SH-SY5Y (cell line): Measurements from ENCODE around the gene MTG1.

Source experiments
- GATA2 ChIP-seq: IDR thresholded peaks from 2 replicates; pipeline ENCODE4 v1.6.1; 2011; ENCODE audit warnings: mild to moderate bottlenecking, low read depth, low read length
- GATA3 ChIP-seq: IDR thresholded peaks from 2 replicates; pipeline ENCODE4 v1.6.1; 2011; ENCODE audit warnings: low read depth, mild to moderate bottlenecking, low read length, moderate library complexity

MTG1 gene

GRCh38 chr10:133442967-133443924, 49.3 kb downstream of the MTG1 start:
- TF ChIP-seq GATA3: no peak
- TF ChIP-seq GATA2: no peak

GRCh38 chr10:133444342-133445267, 50.6 kb downstream of the MTG1 start:
- TF ChIP-seq GATA3: no peak
- TF ChIP-seq GATA2: no peak

DNA sequence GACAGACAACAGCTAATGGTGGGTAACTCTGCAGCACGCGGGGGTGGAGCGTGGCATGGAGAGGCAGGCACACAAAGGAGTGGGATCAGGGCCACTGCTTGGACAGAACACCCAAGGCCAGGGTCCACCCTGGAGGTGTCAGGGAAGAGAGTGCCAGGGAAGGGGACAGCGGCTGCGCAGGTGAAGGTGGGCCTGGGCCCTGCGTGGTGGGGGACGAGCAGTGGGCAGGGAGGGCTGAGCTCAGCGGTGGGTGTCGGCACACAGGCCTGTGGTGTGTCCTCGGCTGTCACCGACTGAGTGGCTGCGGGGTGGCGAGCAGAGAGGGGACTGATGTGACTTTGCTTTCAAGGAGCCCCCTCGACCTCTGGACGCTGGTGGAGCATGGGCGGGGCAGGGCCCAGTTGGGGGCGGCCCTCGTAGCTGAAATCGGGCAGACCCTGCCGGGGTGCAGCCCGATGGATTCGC, 51.3 kb downstream of the MTG1 start:
- TF ChIP-seq GATA3 (no peak), GATA2 (no peak)

- TF ChIP-seq GATA2 (no peak), GATA3 (no peak)
Measured at GRCh38 chr10:133445751-133446708, 52.1 kb downstream of the MTG1 start.

- TF ChIP-seq GATA2: no peak
- no peak for TF ChIP-seq GATA3
Measured at GRCh38 chr10:133446979-133447378, 53.0 kb downstream of the MTG1 start.

GRCh38 chr10:133448120-133448519, 54.2 kb downstream of the MTG1 start:
- TF ChIP-seq GATA2: no peak
- TF ChIP-seq GATA3: no peak

DNA sequence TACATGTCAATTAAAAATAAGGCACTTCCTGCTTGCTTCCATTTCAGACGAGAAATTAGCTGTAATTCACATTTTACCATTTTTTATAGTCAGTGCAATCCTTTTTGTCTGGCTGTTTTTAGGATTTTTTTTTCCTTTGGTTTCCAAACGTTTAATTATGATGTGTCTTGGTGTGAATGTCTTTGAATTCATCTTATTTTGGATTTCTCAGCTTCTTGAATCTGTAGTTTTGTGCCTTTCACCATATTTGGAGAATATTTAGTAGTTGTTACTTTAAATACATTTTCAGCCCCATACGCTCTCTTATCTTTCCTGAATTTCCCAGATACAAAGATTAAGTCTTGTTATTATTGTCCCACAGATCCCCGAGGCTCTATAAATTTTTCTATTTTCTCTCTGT, 57.4 kb downstream of the MTG1 start:
- TF ChIP-seq GATA2: no peak
- no peak for TF ChIP-seq GATA3

DNA sequence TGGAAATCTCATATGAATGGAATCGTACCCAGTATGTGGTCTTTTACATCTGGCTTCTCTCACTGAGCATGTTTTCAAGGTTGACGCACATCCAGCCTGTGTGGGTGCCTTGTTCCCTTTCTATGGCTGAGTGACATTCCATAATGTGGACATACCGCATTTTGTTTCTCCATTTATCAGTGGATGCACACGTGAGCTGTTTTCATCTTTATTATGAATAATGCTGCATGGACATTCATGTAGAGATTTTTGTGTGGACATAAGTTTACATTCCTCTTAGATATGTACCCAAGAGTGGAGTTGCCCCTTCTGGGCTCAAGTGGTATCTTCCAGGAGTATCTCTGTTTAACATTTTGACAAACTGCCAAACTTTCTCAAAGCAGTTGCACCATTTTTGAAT, 58.5 kb downstream of the MTG1 start:
- no peak for TF ChIP-seq GATA3
- TF ChIP-seq GATA2: no peak

GRCh38 chr10:133453516-133454203, 59.7 kb downstream of the MTG1 start, which contains the start of gene SCART1:
Gene SCART1 (plus strand): TSS chr10:133453945. CDS start chr10:133453998, 53 bp downstream.
- TF ChIP-seq GATA3 (no peak), GATA2 (no peak)

GRCh38 chr10:133454204-133454893, 60.4 kb downstream of the MTG1 start:
- TF ChIP-seq GATA3 (no peak), GATA2 (no peak)

GRCh38 chr10:133455196-133455595, 61.2 kb downstream of the MTG1 start:
- TF ChIP-seq GATA3: no peak
- no peak for TF ChIP-seq GATA2

DNA sequence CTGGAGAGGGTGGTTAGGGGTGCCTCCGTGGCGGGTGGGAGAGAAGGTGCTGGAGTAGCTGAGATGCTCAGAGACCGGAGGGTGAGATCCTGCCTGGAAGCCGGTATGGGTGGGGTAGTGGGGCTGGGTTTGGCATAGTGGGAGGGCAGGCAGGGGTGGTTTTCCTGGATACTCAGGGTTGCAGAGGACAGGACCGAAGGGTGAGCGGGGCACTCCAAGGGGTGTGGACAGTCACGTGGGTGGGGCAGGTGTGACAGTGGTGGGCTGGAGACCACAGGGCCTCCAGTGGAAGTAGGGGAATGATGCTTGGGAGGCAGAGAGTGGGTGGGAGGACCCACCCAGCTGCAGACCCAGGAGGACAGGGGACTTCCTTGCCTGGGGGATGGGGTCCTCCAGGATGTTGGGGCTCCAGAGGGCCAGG, 61.7 kb downstream of the MTG1 start:
- TF ChIP-seq GATA3: no peak
- TF ChIP-seq GATA2: no peak
